ENCODE results near the gene SSH3. TPM values are rescaled to one million over a fixed set of nuclear protein-coding genes. Genes with fewer than 3 reads are reported as not detected.

SSH3 gene
- total RNA-seq, 1 experiment from 2014 or later = 89.6 TPM

- peak overlapping the region; percentile 96 for H3K4me3 Mint-ChIP-seq (ENCODE audit: unreplicated experiment)
- Histone ChIP-seq H3K27me3 (replicated peaks; ENCODE audit: control insufficient read depth, insufficient read depth, low read length) (no peaks in the 10 kb centered on the region), H3K4me3 (ENCODE audit: low read depth, low read length) (no peak overlapping the region), H3K4me1 (peaks cover 25% of the 10 kb centered on the region), H3K9me3 (no peaks in the 10 kb centered on the region), H3K36me3 (ENCODE audit: control insufficient read depth, insufficient read depth, low read length) (no peaks in the 10 kb centered on the region; the same call in 1 of the 2 replicates)
- H3K27ac Mint-ChIP-seq (ENCODE audit: unreplicated experiment) = peak overlapping the region; percentile 30
- H3K9me3 Mint-ChIP-seq (ENCODE audit: unreplicated experiment) = no peaks in the 10 kb centered on the region
- BruUV-seq (replicated peaks) = no TSS peak
- POLR2A ChIA-PET = no interaction called here
- CTCF ChIA-PET = interaction anchor here (0.7 to 0.9 kb wide), 2 partner anchors 30 to 54 kb away, joined by 3 read pairs; no protein-coding TSS in a partner anchor
- intact Hi-C loops (cut with micrococcal nuclease; ENCODE audit: unreplicated experiment) = loop anchor here (5.0 kb wide), 1 partner anchor 258 kb away; the partner anchor contains the start of gene RHOD
- H3K4me1 Mint-ChIP-seq (ENCODE audit: low read depth, unreplicated experiment) = peaks cover 19% of the 10 kb centered on the region
- no peak for TF ChIP-seq CTCF (IDR thresholded peaks at IDR 0.05; ENCODE audit: insufficient read depth in 1 of 2, low read depth in 1 of 2, low read length in 1 of 2, severe bottlenecking in 1 of 2, unreplicated experiment in 1 of 2)
- peaks cover 23% of the 10 kb centered on the region for H3K36me3 Mint-ChIP-seq (ENCODE audit: insufficient read depth, unreplicated experiment)
- DNase-seq = peak in 1 of 2 experiments; percentile 25
- H3K27me3 Mint-ChIP-seq (ENCODE audit: insufficient read depth, unreplicated experiment) = no peaks in the 10 kb centered on the region
Observed at GRCh38 chr11:67315325-67315909, 12.1 kb downstream of the SSH3 start.

- Mint-ChIP-seq H3K27ac (ENCODE audit: unreplicated experiment) (peak overlapping the region; percentile 99), H3K4me1 (ENCODE audit: low read depth, unreplicated experiment) (peaks cover 9% of the 10 kb centered on the region), H3K27me3 (ENCODE audit: insufficient read depth, unreplicated experiment) (no peaks in the 10 kb centered on the region), H3K9me3 (ENCODE audit: unreplicated experiment) (no peaks in the 10 kb centered on the region), H3K4me3 (ENCODE audit: unreplicated experiment) (peak overlapping the region; percentile 96), H3K36me3 (ENCODE audit: insufficient read depth, unreplicated experiment) (peaks cover 16% of the 10 kb centered on the region)
- Histone ChIP-seq H3K4me1 (peaks cover 20% of the 10 kb centered on the region), H3K9me3 (no peaks in the 10 kb centered on the region), H3K36me3 (ENCODE audit: control insufficient read depth, insufficient read depth, low read length) (no peaks in the 10 kb centered on the region), H3K27me3 (replicated peaks; ENCODE audit: control insufficient read depth, insufficient read depth, low read length) (no peaks in the 10 kb centered on the region), H3K4me3 (ENCODE audit: low read depth, low read length) (peak overlapping the region; percentile 88)
- BruUV-seq (replicated peaks) = no TSS peak
- intact Hi-C loops (cut with micrococcal nuclease; ENCODE audit: unreplicated experiment) = loop anchor here (1.0 to 5.0 kb wide), 5 partner anchors 29 to 260 kb away; partner anchors contain the start of genes GRK2 and RHOD
- POLR2A ChIA-PET = interaction anchor here (0.6 to 2.3 kb wide), 11 partner anchors 12 to 84 kb away, joined by 3 to 28 read pairs (median 5); partner anchors contain the start of genes ANKRD13D, GRK2, POLD4 and PPP1CA
- no peak for DNase-seq
- CTCF ChIA-PET = interaction anchor here (0.6 to 2.9 kb wide), 36 partner anchors 9 to 279 kb away, joined by 3 to 44 read pairs (median 7); partner anchors contain the start of genes ANKRD13D, CLCF1, GRK2 and KDM2A
- no peak for TF ChIP-seq CTCF (IDR thresholded peaks at IDR 0.05; ENCODE audit: insufficient read depth in 1 of 2, low read depth in 1 of 2, low read length in 1 of 2, severe bottlenecking in 1 of 2, unreplicated experiment in 1 of 2)
Observed at GRCh38 chr11:67316882-67317204, 13.5 kb downstream of the SSH3 start.

GRCh38 chr11:67317205-67317887 lies 14.0 kb downstream of the SSH3 start:
- H3K4me3 ChIP-seq (ENCODE audit: low read depth, low read length) = peak overlapping the region; percentile 88
- peak; percentile 98 to 99 for TF ChIP-seq CTCF (IDR thresholded peaks at IDR 0.05; ENCODE audit: insufficient read depth in 1 of 2, low read depth in 1 of 2, low read length in 1 of 2, severe bottlenecking in 1 of 2, unreplicated experiment in 1 of 2)
- H3K9me3 Mint-ChIP-seq (ENCODE audit: unreplicated experiment) = no peaks in the 10 kb centered on the region
- peaks cover 14% of the 10 kb centered on the region for H3K36me3 Mint-ChIP-seq (ENCODE audit: insufficient read depth, unreplicated experiment)
- H3K36me3 ChIP-seq (ENCODE audit: control insufficient read depth, insufficient read depth, low read length) = no peaks in the 10 kb centered on the region
- peaks cover 7% of the 10 kb centered on the region for H3K4me1 Mint-ChIP-seq (ENCODE audit: low read depth, unreplicated experiment)
- H3K27ac Mint-ChIP-seq (ENCODE audit: unreplicated experiment) = peak overlapping the region; percentile 99
- peak; percentile 98 to 100 for DNase-seq
- intact Hi-C loops (cut with micrococcal nuclease; ENCODE audit: unreplicated experiment) = loop anchor here (1.0 to 5.0 kb wide), 5 partner anchors 29 to 260 kb away; partner anchors contain the start of genes GRK2 and RHOD
- H3K4me1 ChIP-seq = peaks cover 18% of the 10 kb centered on the region
- H3K27me3 Mint-ChIP-seq (ENCODE audit: insufficient read depth, unreplicated experiment) = no peaks in the 10 kb centered on the region
- no peaks in the 10 kb centered on the region for H3K9me3 ChIP-seq
- ChIA-PET CTCF (interaction anchor here (0.6 to 2.9 kb wide), 36 partner anchors 10 to 279 kb away, joined by 3 to 44 read pairs (median 7); partner anchors contain the start of genes ANKRD13D, CLCF1, GRK2 and KDM2A), POLR2A (interaction anchor here (0.6 to 2.3 kb wide), 14 partner anchors 9 to 84 kb away, joined by 3 to 28 read pairs (median 4); partner anchors contain the start of genes ANKRD13D, GRK2, POLD4 and PPP1CA)
- TSS peak; percentile 95 for BruUV-seq (replicated peaks)
- H3K4me3 Mint-ChIP-seq (ENCODE audit: unreplicated experiment) = peak overlapping the region; percentile 96
- H3K27me3 ChIP-seq (replicated peaks; ENCODE audit: control insufficient read depth, insufficient read depth, low read length) = no peaks in the 10 kb centered on the region
